ENCODE measurements around the gene RHOBTB1. TPM values are rescaled to one million over a fixed set of nuclear protein-coding genes. Genes with fewer than 3 reads are reported as not detected.
A peak's percentile ranks its signal among the peaks of the same experiment; 100 is the strongest.
"Not testable (repeated sequence)": the region's sequence is repeated elsewhere in the genome, so short reads cannot be mapped to it uniquely, and the experiment has no call there.

The RHOBTB1 gene
- total RNA-seq, 1 donor from 2014 or later = 13.5 TPM

- intact Hi-C loops (cut with DNase I) = no loop called here
- no peaks in the 10 kb centered on the region for H3K9me3 ChIP-seq
- no peak for TF ChIP-seq CTCF (IDR thresholded peaks at IDR 0.05)
- peaks cover 13% of the 10 kb centered on the region for H3K4me1 ChIP-seq
- H3K36me3 ChIP-seq = no peaks in the 10 kb centered on the region
- ATAC-seq (no peak), DNase-seq (no peak)
- H3K27me3 ChIP-seq (ENCODE audit: low read depth) = no peaks in the 10 kb centered on the region
- no peak overlapping the region for H3K27ac ChIP-seq
- H3K4me3 ChIP-seq = no peak overlapping the region
Measured at GRCh38 chr10:60845038-60845437, 98.9 kb downstream of the RHOBTB1 start.

GRCh38 chr10:60842694-60843093 is 101.3 kb downstream of the RHOBTB1 start:
- Histone ChIP-seq H3K27ac (no peak overlapping the region), H3K9me3 (no peaks in the 10 kb centered on the region), H3K27me3 (ENCODE audit: low read depth) (no peaks in the 10 kb centered on the region), H3K36me3 (no peaks in the 10 kb centered on the region), H3K4me1 (no peaks in the 10 kb centered on the region), H3K4me3 (no peak overlapping the region)
- DNase-seq (no peak), ATAC-seq (no peak)
- no peak for TF ChIP-seq CTCF (IDR thresholded peaks at IDR 0.05)
- intact Hi-C loops (cut with DNase I) = no loop called here

GRCh38 chr10:60841227-60841626 is 102.8 kb downstream of the RHOBTB1 start:
- H3K27me3 ChIP-seq (ENCODE audit: low read depth); H3K4me3 ChIP-seq; H3K36me3 ChIP-seq; intact Hi-C loops (cut with DNase I); H3K4me1 ChIP-seq; H3K27ac ChIP-seq; H3K9me3 ChIP-seq; ATAC-seq; DNase-seq: not testable (repeated sequence)

- no peaks in the 10 kb centered on the region for H3K9me3 ChIP-seq
- no peak for TF ChIP-seq CTCF (IDR thresholded peaks at IDR 0.05)
- H3K27ac ChIP-seq = no peak overlapping the region
- H3K4me1 ChIP-seq = no peaks in the 10 kb centered on the region
- DNase-seq (no peak), ATAC-seq (no peak)
- no peak overlapping the region for H3K4me3 ChIP-seq
- H3K27me3 ChIP-seq (ENCODE audit: low read depth) = no peaks in the 10 kb centered on the region
- no peaks in the 10 kb centered on the region for H3K36me3 ChIP-seq
- intact Hi-C loops (cut with DNase I) = no loop called here
Measured at GRCh38 chr10:60835049-60835448, 108.9 kb downstream of the RHOBTB1 start.

- H3K27me3 ChIP-seq (ENCODE audit: low read depth) = no peaks in the 10 kb centered on the region
- no peak for TF ChIP-seq CTCF (IDR thresholded peaks at IDR 0.05)
- H3K36me3 ChIP-seq = no peaks in the 10 kb centered on the region
- ATAC-seq (no peak), DNase-seq (no peak)
- no peak overlapping the region for H3K4me3 ChIP-seq
- no peak overlapping the region for H3K27ac ChIP-seq
- no peaks in the 10 kb centered on the region for H3K9me3 ChIP-seq
- H3K4me1 ChIP-seq = no peaks in the 10 kb centered on the region
- intact Hi-C loops (cut with DNase I) = no loop called here
Measured at GRCh38 chr10:60834401-60834800, 109.6 kb downstream of the RHOBTB1 start.

- ATAC-seq; H3K9me3 ChIP-seq; DNase-seq; H3K27me3 ChIP-seq (ENCODE audit: low read depth); H3K36me3 ChIP-seq; H3K27ac ChIP-seq; H3K4me3 ChIP-seq; intact Hi-C loops (cut with DNase I): not testable (repeated sequence)
- peaks cover 19% of the 10 kb centered on the region for H3K4me1 ChIP-seq
Measured at GRCh38 chr10:60832136-60832535, 111.8 kb downstream of the RHOBTB1 start.

- no peaks in the 10 kb centered on the region for H3K36me3 ChIP-seq
- DNase-seq (no peak), ATAC-seq (peak in 1 of 2 donors; percentile 24)
- peaks cover 22% of the 10 kb centered on the region for H3K4me1 ChIP-seq
- peak overlapping the region; percentile 53 for H3K27ac ChIP-seq
- no peaks in the 10 kb centered on the region for H3K27me3 ChIP-seq (ENCODE audit: low read depth)
- TF ChIP-seq CTCF (IDR thresholded peaks at IDR 0.05) = no peak
- no peaks in the 10 kb centered on the region for H3K9me3 ChIP-seq
- intact Hi-C loops (cut with DNase I) = no loop called here
- no peak overlapping the region for H3K4me3 ChIP-seq
Measured at GRCh38 chr10:60828489-60828852, 115.5 kb downstream of the RHOBTB1 start.
